Caco-2 (cell line): ENCODE measurements around the gene GIPC2. TPM values are rescaled to one million over a fixed set of nuclear protein-coding genes. Genes with fewer than 3 reads are reported as not detected.

Source experiments
- BruUV-seq: library from RNA; stranded (reverse); fragments of 400-500 nt; replicated peaks from 2 replicates; lab custom pipeline; 2021; lab: Mats Ljungman, UMichigan
- CTCF ChIA-PET: fragments of 300-600 bp; sonication (Branson Sonifier 250); formaldehyde crosslinking; loops from one replicate; lab custom pipeline; 2022; ENCODE audit warnings: antibody characterized with exemption; lab: Charles Lee
- POLR2A ChIA-PET: fragments of 300-600 bp; sonication (Branson Sonifier 250); formaldehyde crosslinking; loops from one replicate; lab custom pipeline; 2022; ENCODE audit warnings: antibody characterized with exemption; lab: Charles Lee
- DNase-seq, 2 experiments: peaks; one replicate each; pipeline versions ENCODE4 v3.0.0 to v3.0.0-alpha.2; 2020 to 2022
- H3K27me3 ChIP-seq: replicated peaks from 2 replicates; pipeline ENCODE4 v1.6.0; 2011; ENCODE audit warnings: low read length; ENCODE audit not compliant: control insufficient read depth, insufficient read depth
- H3K36me3 ChIP-seq: 2 replicates; pipeline ENCODE4 v1.5.1; 2011; ENCODE audit warnings: low read length; ENCODE audit not compliant: control insufficient read depth, insufficient read depth
- H3K4me1 ChIP-seq: fragments of 250-450 bp; sonication (Bioruptor Pico); 2 replicates; pipeline ENCODE4 v1.5.1; 2020; ENCODE audit warnings: mild to moderate bottlenecking
- H3K4me3 ChIP-seq: 2 replicates; pipeline ENCODE4 v1.5.1; 2011; ENCODE audit warnings: low read depth, mild to moderate bottlenecking, control low read depth, low read length
- H3K9me3 ChIP-seq: fragments of 250-450 bp; sonication (Bioruptor Pico); 2 replicates; pipeline ENCODE4 v1.5.1; 2020; ENCODE audit warnings: mild to moderate bottlenecking, moderate library complexity
- H3K27ac Mint-ChIP-seq: one replicate; pipeline ENCODE4 v1.8.0; 2022; ENCODE audit warnings: mixed read lengths; ENCODE audit not compliant: unreplicated experiment
- H3K27me3 Mint-ChIP-seq: one replicate; pipeline ENCODE4 v1.8.0; 2022; ENCODE audit warnings: mixed read lengths; ENCODE audit not compliant: insufficient read depth, unreplicated experiment
- H3K36me3 Mint-ChIP-seq: one replicate; pipeline ENCODE4 v1.8.0; 2022; ENCODE audit warnings: mild to moderate bottlenecking, mixed read lengths; ENCODE audit not compliant: insufficient read depth, unreplicated experiment
- H3K4me1 Mint-ChIP-seq: one replicate; pipeline ENCODE4 v1.8.0; 2022; ENCODE audit warnings: low read depth, mixed read lengths; ENCODE audit not compliant: unreplicated experiment
- H3K4me3 Mint-ChIP-seq: one replicate; pipeline ENCODE4 v1.8.0; 2022; ENCODE audit warnings: mild to moderate bottlenecking, moderate library complexity, mixed read lengths; ENCODE audit not compliant: unreplicated experiment
- H3K9me3 Mint-ChIP-seq: one replicate; pipeline ENCODE4 v1.8.0; 2022; ENCODE audit warnings: mixed read lengths; ENCODE audit not compliant: unreplicated experiment
- CTCF ChIP-seq, 2 experiments: fragments of 200-600 bp in 1 of 2; IDR thresholded peaks; 1 replicate in 1 of 2; 2 replicates in 1 of 2; pipeline versions ENCODE4 v1.5.1 to v1.8.0; 2011 to 2022; ENCODE audit warnings: antibody characterized with exemption in 1 of 2, control low read depth in 1 of 2, inconsistent platforms in 1 of 2, low read depth in 1 of 2, low read length in 1 of 2, mild to moderate bottlenecking in 1 of 2, moderate library complexity in 1 of 2; ENCODE audit not compliant: insufficient read depth in 1 of 2, severe bottlenecking in 1 of 2, unreplicated experiment in 1 of 2
- intact Hi-C: fragments of 100-400 bp; cut with micrococcal nuclease; formaldehyde crosslinking; loops from one replicate; pipeline ENCODE4 v1.10.0; 2022; ENCODE audit not compliant: unreplicated experiment
- total RNA-seq: library from RNA; stranded (reverse); gene quantifications from 2 replicates; pipeline ENCODE4 v1.2.3, GENCODE V29; 2022

The GIPC2 gene
- total RNA-seq, 1 experiment from 2014 or later = 4.4 TPM

GRCh38 chr1:78177708-78178270 lies 132.0 kb downstream of the GIPC2 start:
- no peaks in the 10 kb centered on the region for H3K36me3 ChIP-seq
- Mint-ChIP-seq H3K27ac (no peak overlapping the region), H3K27me3 (no peaks in the 10 kb centered on the region), H3K4me1 (no peaks in the 10 kb centered on the region), H3K36me3 (no peaks in the 10 kb centered on the region), H3K9me3 (no peaks in the 10 kb centered on the region), H3K4me3 (no peak overlapping the region)
- no TSS peak for BruUV-seq
- no peaks in the 10 kb centered on the region for H3K9me3 ChIP-seq
- H3K4me1 ChIP-seq = no peaks in the 10 kb centered on the region
- POLR2A ChIA-PET = no interaction called here
- CTCF ChIA-PET = no interaction called here
- DNase-seq = no peak
- no peaks in the 10 kb centered on the region for H3K27me3 ChIP-seq
- no peak for TF ChIP-seq CTCF (IDR thresholded peaks at IDR 0.05; ENCODE audit: insufficient read depth in 1 of 2, low read depth in 1 of 2, low read length in 1 of 2, severe bottlenecking in 1 of 2, unreplicated experiment in 1 of 2)
- no peak overlapping the region for H3K4me3 ChIP-seq
- intact Hi-C loops = no loop called here

DNA sequence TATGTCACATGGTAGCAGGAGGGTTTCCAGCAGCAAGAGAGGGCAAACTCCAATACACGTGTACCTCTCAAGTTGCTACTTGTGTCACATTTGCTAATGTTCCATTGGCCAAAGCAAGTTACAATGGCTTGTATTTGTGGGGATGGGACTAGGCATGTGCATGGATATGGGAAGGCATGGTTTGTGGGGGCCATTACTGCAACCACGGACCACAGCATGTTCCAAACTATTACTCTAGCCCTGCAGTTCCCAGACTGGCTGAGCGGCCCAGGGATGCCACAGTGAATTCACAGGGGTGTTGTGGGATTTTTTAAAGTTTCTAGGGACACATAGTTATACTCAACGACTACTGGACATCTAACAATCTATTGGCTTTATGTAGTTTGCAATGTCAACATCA lies 133.1 kb downstream of the GIPC2 start:
- Mint-ChIP-seq H3K36me3 (no peaks in the 10 kb centered on the region), H3K27ac (no peak overlapping the region), H3K4me1 (no peaks in the 10 kb centered on the region), H3K9me3 (no peaks in the 10 kb centered on the region), H3K27me3 (no peaks in the 10 kb centered on the region), H3K4me3 (no peak overlapping the region)
- Histone ChIP-seq H3K9me3 (no peaks in the 10 kb centered on the region), H3K4me3 (no peak overlapping the region), H3K27me3 (no peaks in the 10 kb centered on the region), H3K4me1 (no peaks in the 10 kb centered on the region), H3K36me3 (no peaks in the 10 kb centered on the region)
- TF ChIP-seq CTCF (IDR thresholded peaks at IDR 0.05; ENCODE audit: insufficient read depth in 1 of 2, low read depth in 1 of 2, low read length in 1 of 2, severe bottlenecking in 1 of 2, unreplicated experiment in 1 of 2) = no peak
- no TSS peak for BruUV-seq
- DNase-seq = no peak
- ChIA-PET POLR2A (no interaction called here), CTCF (no interaction called here)
- intact Hi-C loops = no loop called here

- TF ChIP-seq CTCF (IDR thresholded peaks at IDR 0.05; ENCODE audit: insufficient read depth in 1 of 2, low read depth in 1 of 2, low read length in 1 of 2, severe bottlenecking in 1 of 2, unreplicated experiment in 1 of 2) = no peak
- H3K27me3 ChIP-seq = no peaks in the 10 kb centered on the region
- H3K27ac Mint-ChIP-seq = no peak overlapping the region
- H3K4me3 ChIP-seq = no peak overlapping the region
- H3K9me3 ChIP-seq = no peaks in the 10 kb centered on the region
- H3K36me3 ChIP-seq = no peaks in the 10 kb centered on the region
- H3K27me3 Mint-ChIP-seq = no peaks in the 10 kb centered on the region
- no peaks in the 10 kb centered on the region for H3K36me3 Mint-ChIP-seq
- no peaks in the 10 kb centered on the region for H3K9me3 Mint-ChIP-seq
- ChIA-PET POLR2A (no interaction called here), CTCF (no interaction called here)
- no TSS peak for BruUV-seq
- H3K4me3 Mint-ChIP-seq = no peak overlapping the region
- intact Hi-C loops = no loop called here
- no peak for DNase-seq
- no peaks in the 10 kb centered on the region for H3K4me1 Mint-ChIP-seq
- H3K4me1 ChIP-seq = no peaks in the 10 kb centered on the region
These were observed 138.8 kb downstream of the GIPC2 start for GRCh38 chr1:78184460-78185072.

Other genes starting within 250 kb of the GIPC2 start
- 1.1 and 1.9 TPM in 2 replicates for gene NEXN, start 157.3 kb upstream of the GIPC2 start, total RNA-seq
- gene FUBP1, start 66.9 kb upstream of the GIPC2 start, total RNA-seq = 90.1 and 92.6 TPM in 2 replicates
- gene DNAJB4, start 41.0 kb upstream of the GIPC2 start, total RNA-seq = 5.4 and 6.5 TPM in 2 replicates